IPS DF 6.9 (cell line): ENCODE data around the gene FLNC.

ENCODE experiments used
- DNase-seq: peaks from one replicate; pipeline ENCODE4 v3.0.0-alpha.2; 2013; ENCODE audit warnings: low read depth, low spot score
- H3K27ac ChIP-seq: one replicate; pipeline ENCODE4 v1.5.1; 2013; ENCODE audit warnings: low read length, control low read depth
- H3K27me3 ChIP-seq: 2 replicates; pipeline ENCODE4 v1.6.1; 2013; ENCODE audit warnings: mild to moderate bottlenecking, low read length; ENCODE audit not compliant: control insufficient read depth, insufficient read depth
- H3K36me3 ChIP-seq: 2 replicates; pipeline ENCODE4 v1.6.1; 2013; ENCODE audit warnings: low read length; ENCODE audit not compliant: control insufficient read depth, insufficient read depth
- H3K4me1 ChIP-seq: 2 replicates; pipeline ENCODE4 v1.6.1; 2013; ENCODE audit warnings: low read length; ENCODE audit not compliant: control insufficient read depth, insufficient read depth
- H3K4me3 ChIP-seq: 2 replicates; pipeline ENCODE4 v1.5.1; 2013; ENCODE audit warnings: mild to moderate bottlenecking, low read length
- H3K9me3 ChIP-seq: 2 replicates; pipeline ENCODE4 v1.6.1; 2013; ENCODE audit warnings: low read length, inconsistent platforms; ENCODE audit not compliant: control insufficient read depth, insufficient read depth
- WGBS: extraction: QIAGEN DNeasy Blood & Tissue Kit; methylation state at CpG from one replicate; pipeline ENCODE4 v1.1.7; 2013; ENCODE audit warnings: mixed read lengths, missing lambda C conversion rate; ENCODE audit not compliant: insufficient read length, insufficient coverage; 5-methylcytosine and 5-hydroxymethylcytosine counted together

Gene FLNC

GRCh38 chr7:128845475-128845874 is 15.3 kb downstream of the FLNC start:
- Histone ChIP-seq H3K4me3 (no peak overlapping the region), H3K27me3 (no peaks in the 10 kb centered on the region), H3K4me1 (no peaks in the 10 kb centered on the region), H3K36me3 (no peaks in the 10 kb centered on the region), H3K27ac (no peak overlapping the region), H3K9me3 (no peaks in the 10 kb centered on the region)
- DNase-seq = no peak
- WGBS = no CpG with 5 or more reads among the region's 5 CpGs

- Histone ChIP-seq H3K27me3 (no peaks in the 10 kb centered on the region), H3K36me3 (no peaks in the 10 kb centered on the region), H3K9me3 (no peaks in the 10 kb centered on the region), H3K27ac (no peak overlapping the region), H3K4me3 (no peak overlapping the region), H3K4me1 (no peaks in the 10 kb centered on the region)
- no peak for DNase-seq
- WGBS = no CpG with 5 or more reads among the region's 19 CpGs
Observed at GRCh38 chr7:128845987-128846386, 15.8 kb downstream of the FLNC start.

GRCh38 chr7:128846781-128847444 is 16.7 kb downstream of the FLNC start:
- Histone ChIP-seq H3K27ac (no peak overlapping the region), H3K36me3 (no peaks in the 10 kb centered on the region), H3K9me3 (no peaks in the 10 kb centered on the region), H3K4me3 (no peak overlapping the region), H3K4me1 (no peaks in the 10 kb centered on the region), H3K27me3 (no peaks in the 10 kb centered on the region)
- no CpG with 5 or more reads among the region's 14 CpGs for WGBS
- DNase-seq = no peak

GRCh38 chr7:128847721-128848211 is 17.6 kb downstream of the FLNC start:
- WGBS = no CpG with 5 or more reads among the region's 17 CpGs
- Histone ChIP-seq H3K36me3 (no peaks in the 10 kb centered on the region), H3K4me3 (no peak overlapping the region), H3K27ac (no peak overlapping the region), H3K4me1 (no peaks in the 10 kb centered on the region), H3K9me3 (no peaks in the 10 kb centered on the region), H3K27me3 (no peaks in the 10 kb centered on the region)
- no peak for DNase-seq

- H3K27me3 ChIP-seq = no peaks in the 10 kb centered on the region
- no peak overlapping the region for H3K27ac ChIP-seq
- H3K4me3 ChIP-seq = no peak overlapping the region
- H3K9me3 ChIP-seq = no peaks in the 10 kb centered on the region
- no peaks in the 10 kb centered on the region for H3K36me3 ChIP-seq
- WGBS = no CpG with 5 or more reads among the region's 31 CpGs
- no peak for DNase-seq
- H3K4me1 ChIP-seq = no peaks in the 10 kb centered on the region
Observed at GRCh38 chr7:128848289-128849155, 18.3 kb downstream of the FLNC start.

- H3K27ac ChIP-seq = no peak overlapping the region
- H3K36me3 ChIP-seq = no peaks in the 10 kb centered on the region
- no peak for DNase-seq
- no peaks in the 10 kb centered on the region for H3K27me3 ChIP-seq
- no peaks in the 10 kb centered on the region for H3K4me1 ChIP-seq
- H3K9me3 ChIP-seq = no peaks in the 10 kb centered on the region
- no CpG with 5 or more reads among the region's 16 CpGs for WGBS
- H3K4me3 ChIP-seq = no peak overlapping the region
Observed at GRCh38 chr7:128849156-128849515, 18.9 kb downstream of the FLNC start.

- no peak overlapping the region for H3K4me3 ChIP-seq
- H3K4me1 ChIP-seq = no peaks in the 10 kb centered on the region
- H3K27me3 ChIP-seq = no peaks in the 10 kb centered on the region
- H3K9me3 ChIP-seq = no peaks in the 10 kb centered on the region
- DNase-seq = no peak
- no peaks in the 10 kb centered on the region for H3K36me3 ChIP-seq
- WGBS = no CpG with 5 or more reads among the region's 18 CpGs
- H3K27ac ChIP-seq = no peak overlapping the region
Observed at GRCh38 chr7:128849804-128850490, 19.7 kb downstream of the FLNC start.

- Histone ChIP-seq H3K36me3 (no peaks in the 10 kb centered on the region), H3K9me3 (no peaks in the 10 kb centered on the region), H3K4me3 (no peak overlapping the region), H3K27me3 (no peaks in the 10 kb centered on the region), H3K4me1 (no peaks in the 10 kb centered on the region), H3K27ac (no peak overlapping the region)
- no peak for DNase-seq
- WGBS = no CpG with 5 or more reads among the region's 28 CpGs
Observed at GRCh38 chr7:128852537-128853254, 22.5 kb downstream of the FLNC start.

GRCh38 chr7:128853799-128854198 is 23.6 kb downstream of the FLNC start:
- Histone ChIP-seq H3K9me3 (no peaks in the 10 kb centered on the region), H3K4me3 (no peak overlapping the region), H3K27ac (no peak overlapping the region), H3K36me3 (no peaks in the 10 kb centered on the region), H3K4me1 (no peaks in the 10 kb centered on the region), H3K27me3 (no peaks in the 10 kb centered on the region)
- no peak for DNase-seq
- no CpG with 5 or more reads among the region's 23 CpGs for WGBS

GRCh38 chr7:128854396-128854795 is 24.2 kb downstream of the FLNC start:
- no peak overlapping the region for H3K27ac ChIP-seq
- no peaks in the 10 kb centered on the region for H3K27me3 ChIP-seq
- H3K36me3 ChIP-seq = no peaks in the 10 kb centered on the region
- H3K4me3 ChIP-seq = no peak overlapping the region
- no peak for DNase-seq
- H3K4me1 ChIP-seq = no peaks in the 10 kb centered on the region
- no peaks in the 10 kb centered on the region for H3K9me3 ChIP-seq
- WGBS = no CpG with 5 or more reads among the region's 21 CpGs
